Calu3 (cell line): ENCODE data around the gene GDI1. TPM values are rescaled to one million over a fixed set of nuclear protein-coding genes. Genes with fewer than 3 reads are reported as not detected.

ENCODE experiments used
- BruUV-seq: library from RNA; stranded (reverse); fragments of 400-500 nt; replicated peaks from 2 replicates; lab custom pipeline; 2021; lab: Mats Ljungman, UMichigan
- CTCF ChIA-PET: fragments of 300-600 bp; sonication (Branson Sonifier 250); formaldehyde crosslinking; loops from one replicate; lab custom pipeline; 2022; ENCODE audit warnings: antibody characterized with exemption; lab: Charles Lee
- DNase-seq: peaks from one replicate; pipeline ENCODE4 v3.0.0; 2022
- H3K27ac Mint-ChIP-seq: one replicate; pipeline ENCODE4 v1.8.0; 2022; ENCODE audit warnings: mixed read lengths; ENCODE audit not compliant: unreplicated experiment
- H3K27me3 Mint-ChIP-seq: one replicate; pipeline ENCODE4 v1.8.0; 2022; ENCODE audit warnings: mixed read lengths; ENCODE audit not compliant: unreplicated experiment
- H3K36me3 Mint-ChIP-seq: one replicate; pipeline ENCODE4 v1.8.0; 2022; ENCODE audit warnings: mild to moderate bottlenecking, moderate library complexity, mixed read lengths; ENCODE audit not compliant: insufficient read depth, unreplicated experiment
- H3K4me1 Mint-ChIP-seq: one replicate; pipeline ENCODE4 v1.8.0; 2022; ENCODE audit warnings: mild to moderate bottlenecking, low read depth, mixed read lengths; ENCODE audit not compliant: unreplicated experiment
- H3K4me3 Mint-ChIP-seq: one replicate; pipeline ENCODE4 v1.8.0; 2022; ENCODE audit warnings: mild to moderate bottlenecking, low read depth, moderate library complexity, mixed read lengths; ENCODE audit not compliant: unreplicated experiment
- H3K9me3 Mint-ChIP-seq: one replicate; pipeline ENCODE4 v1.8.0; 2022; ENCODE audit warnings: low read depth, mixed read lengths; ENCODE audit not compliant: unreplicated experiment
- CTCF ChIP-seq: fragments of 200-600 bp; IDR thresholded peaks from one replicate; pipeline ENCODE4 v1.8.0; 2022; ENCODE audit warnings: antibody characterized with exemption; ENCODE audit not compliant: unreplicated experiment
- intact Hi-C: fragments of 100-400 bp; cut with micrococcal nuclease; formaldehyde crosslinking; loops from one replicate; pipeline ENCODE4 v1.10.0; 2022; ENCODE audit not compliant: unreplicated experiment
- total RNA-seq: library from RNA; stranded (reverse); gene quantifications from 2 replicates; pipeline ENCODE4 v1.2.3, GENCODE V29; 2022

Gene GDI1
- total RNA-seq, 1 experiment from 2014 or later, result 118 TPM

- H3K9me3 Mint-ChIP-seq, result no peaks in the 10 kb centered on the region
- CTCF ChIA-PET, result interaction anchor here (1.0 to 2.0 kb wide), 2 partner anchors 15 to 35 kb away, joined by 3 to 7 read pairs; no protein-coding TSS in a partner anchor
- no peak for DNase-seq
- BruUV-seq, result no TSS peak
- H3K4me3 Mint-ChIP-seq, result peak overlapping the region; percentile 81
- no peaks in the 10 kb centered on the region for H3K27me3 Mint-ChIP-seq
- TF ChIP-seq CTCF, result no peak
- H3K27ac Mint-ChIP-seq, result peak overlapping the region; percentile 72
- intact Hi-C loops, result loop anchor here (5.0 kb wide), 1 partner anchor 84 kb away; the partner anchor contains the start of gene SLC10A3
- H3K36me3 Mint-ChIP-seq, result peaks cover 58% of the 10 kb centered on the region
- H3K4me1 Mint-ChIP-seq, result peaks cover 19% of the 10 kb centered on the region
Observed at GRCh38 chrX:154408659-154409221, 28.2 kb upstream of the GDI1 start.

- TF ChIP-seq CTCF, result no peak
Observed at GRCh38 chrX:154409222-154409871, 27.6 kb upstream of the GDI1 start, which contains the start of gene DNASE1L1. Gene DNASE1L1 (minus strand): TSS chrX:154409254. CDS start chrX:154405568, 3,686 bp downstream.

GRCh38 chrX:154411981-154412340 lies 25.0 kb upstream of the GDI1 start:
- CTCF ChIA-PET, result interaction anchor here (0.5 to 1.5 kb wide), 3 partner anchors 98 to 1181 kb away, joined by 3 to 4 read pairs (median 3); no protein-coding TSS in a partner anchor

More at GRCh38 chrX:154409222-154409871, 27.6 kb upstream of the GDI1 start, which contains the start of gene DNASE1L1:
- CTCF ChIA-PET, result interaction anchor here (1.0 to 2.0 kb wide), 2 partner anchors 14 to 36 kb away, joined by 3 to 7 read pairs; no protein-coding TSS in a partner anchor
- peak within 1 kb of the TSS; percentile 81 for H3K4me3 Mint-ChIP-seq
- intact Hi-C loops, result loop anchor here (5.0 kb wide), 1 partner anchor 83 kb away; the partner anchor contains the start of gene SLC10A3
- H3K9me3 Mint-ChIP-seq, result no peaks in the 10 kb centered on the region
- DNase-seq, result peak; percentile 95
- peaks cover 56% of the 10 kb centered on the region for H3K36me3 Mint-ChIP-seq
- peak within 1 kb of the TSS; percentile 72 for H3K27ac Mint-ChIP-seq
- H3K4me1 Mint-ChIP-seq, result peaks cover 19% of the 10 kb centered on the region
- BruUV-seq, result no TSS peak
- H3K27me3 Mint-ChIP-seq, result no peaks in the 10 kb centered on the region

More at GRCh38 chrX:154411981-154412340, 25.0 kb upstream of the GDI1 start:
- Mint-ChIP-seq H3K36me3 (peaks cover 55% of the 10 kb centered on the region), H3K27me3 (no peaks in the 10 kb centered on the region), H3K4me3 (peak overlapping the region; percentile 86), H3K9me3 (no peaks in the 10 kb centered on the region), H3K4me1 (peaks cover 19% of the 10 kb centered on the region), H3K27ac (no peak overlapping the region)
- no TSS peak for BruUV-seq
- peak; percentile 60 for DNase-seq
- TF ChIP-seq CTCF, result no peak
- intact Hi-C loops, result no loop called here
